SK-N-SH (cell line): ENCODE results near the gene OR9Q1.

Experiments used
- CHD2 ChIP-seq: fragments of 150-350 bp; IDR thresholded peaks from 2 replicates; pipeline ENCODE4 v1.6.1; 2018; ENCODE audit warnings: low read length; ENCODE audit not compliant: partially characterized antibody
- CTCF ChIP-seq: fragments of 200-600 bp; sonication (generic); IDR thresholded peaks from 2 replicates; pipeline ENCODE4 v1.6.1; 2017; ENCODE audit warnings: antibody characterized with exemption, mild to moderate bottlenecking, moderate library complexity
- EP300 ChIP-seq, 2 experiments: IDR thresholded peaks; 2 replicates each; pipeline versions ENCODE4 v1.4.0 to v1.6.1; 2012; ENCODE audit warnings: borderline replicate concordance in 1 of 2, low read depth in 1 of 2, low read length in 1 of 2
- FOXM1 ChIP-seq: IDR thresholded peaks from 2 replicates; pipeline ENCODE4 v1.4.0; 2012; ENCODE audit warnings: low read depth, mild to moderate bottlenecking
- GATA2 ChIP-seq: sonication (generic); formaldehyde crosslinking; IDR thresholded peaks from 2 replicates; pipeline ENCODE4 v1.5.0; 2020; ENCODE audit warnings: mild to moderate bottlenecking, missing genetic modification reagents
- MAX ChIP-seq: IDR thresholded peaks from 2 replicates; pipeline ENCODE4 v1.4.0; 2012; ENCODE audit warnings: low read depth
- NFIC ChIP-seq: IDR thresholded peaks from 2 replicates; pipeline ENCODE4 v1.4.0; 2012; ENCODE audit warnings: borderline replicate concordance
- RCOR1 ChIP-seq: fragments of 150-350 bp; IDR thresholded peaks from 2 replicates; pipeline ENCODE4 v1.6.1; 2017; ENCODE audit warnings: antibody characterized with exemption, low read length
- ZBTB33 ChIP-seq: IDR thresholded peaks from 2 replicates; pipeline ENCODE4 v1.4.0; 2012; ENCODE audit warnings: low read depth, borderline replicate concordance

- no peak for TF ChIP-seq RCOR1
- no peak for TF ChIP-seq FOXM1
- no peak for TF ChIP-seq CHD2
- no peak for TF ChIP-seq ZBTB33
- no peak for TF ChIP-seq MAX
- TF ChIP-seq CTCF: no peak
- TF ChIP-seq NFIC: no peak
- no peak for TF ChIP-seq GATA2
- no peak for TF ChIP-seq EP300 (IDR thresholded peaks at IDR 0.05; ENCODE audit: borderline replicate concordance in 1 of 2, low read depth in 1 of 2, low read length in 1 of 2)
Observed at GRCh38 chr11:58003036-58003435, 20.6 kb upstream of the OR9Q1 start.
